GM12878 (cell line): Measurements from ENCODE around the gene PLAAT3. TPM values are rescaled to one million over a fixed set of nuclear protein-coding genes. Genes with fewer than 3 reads are reported as not detected.

ENCODE experiments used
- CHD4 ChIP-seq: fragments of 200-600 bp; sonication (generic); IDR thresholded peaks from 2 replicates; pipeline ENCODE4 v1.6.1; 2016; ENCODE audit warnings: mild to moderate bottlenecking
- CTCF ChIP-seq, 3 experiments: IDR thresholded peaks in 2 of 3; conservative IDR thresholded peaks in 1 of 3; 2 replicates each; pipeline ENCODE4 v1.5.1; 2011; ENCODE audit warnings: low read depth in 3 of 3, low read length in 3 of 3, mild to moderate bottlenecking in 3 of 3, control low read depth in 2 of 3, moderate library complexity in 2 of 3, inconsistent platforms in 1 of 3, mixed read lengths in 1 of 3; ENCODE audit not compliant: control insufficient read depth in 2 of 3, insufficient read depth in 1 of 3; ENCODE audit errors: extremely low read depth in 1 of 3
- EGR1 ChIP-seq, 2 experiments: IDR thresholded peaks; 1 replicate in 1 of 2; 2 replicates in 1 of 2; pipeline ENCODE4 v1.6.1; 2011 to 2012; ENCODE audit warnings: low read depth in 2 of 2, low read length in 2 of 2, borderline replicate concordance in 1 of 2, mild to moderate bottlenecking in 1 of 2, moderate library complexity in 1 of 2
- HDAC6 ChIP-seq: fragments of 200-600 bp; sonication (generic); IDR thresholded peaks from one replicate; pipeline ENCODE4 v1.8.0; 2017; ENCODE audit warnings: antibody characterized with exemption; ENCODE audit not compliant: unreplicated experiment
- KAT2A ChIP-seq: conservative IDR thresholded peaks from 2 replicates; pipeline ENCODE4 v1.6.1; 2011; ENCODE audit warnings: low read depth, low read length; ENCODE audit not compliant: control insufficient read depth
- MLLT1 ChIP-seq: fragments of 450-650 bp; IDR thresholded peaks from 2 replicates; pipeline ENCODE4 v1.6.1; 2016; ENCODE audit warnings: mild to moderate bottlenecking
- NBN ChIP-seq: fragments of 450-650 bp; IDR thresholded peaks from 2 replicates; pipeline ENCODE4 v1.6.1; 2016
- NR2C2 ChIP-seq: IDR thresholded peaks from 2 replicates; pipeline ENCODE4 v1.6.1; 2011; ENCODE audit warnings: borderline replicate concordance, low read depth; ENCODE audit not compliant: control insufficient read depth, insufficient read length
- NRF1 ChIP-seq: conservative IDR thresholded peaks from 2 replicates; pipeline ENCODE4 v1.6.1; 2011; ENCODE audit warnings: mild to moderate bottlenecking, low read depth, low read length, improper control_type of control experiment
- RBBP5 ChIP-seq: fragments of 200-600 bp; sonication (generic); conservative IDR thresholded peaks from 2 replicates; pipeline ENCODE4 v1.6.1; 2016
- TAF1 ChIP-seq: IDR thresholded peaks from 2 replicates; pipeline ENCODE4 v1.6.1; 2011; ENCODE audit warnings: mild to moderate bottlenecking, low read depth, low read length, borderline replicate concordance
- polyA plus RNA-seq, 11 experiments: library from polyadenylated mRNA; depleted of rRNA in 4 of 11; unstranded in 6 of 11; stranded (reverse) in 5 of 11; fragments of >200 nt; fragmentation: Nextera tagmentation in 4 of 11; fragmentation: Illumina TruSeq in 1 of 11; extraction: Ambion mirVana in 4 of 11; extraction: Trizol in 1 of 11; gene quantifications; 1 replicate in 1 of 11; 2 replicates in 10 of 11; pipeline versions ENCODE4 v1.2.1 to v1.2.3, GENCODE V29; 2011 to 2016; ENCODE audit warnings: inconsistent platforms in 2 of 11, missing spikeins in 2 of 11, low read depth in 1 of 11
- total RNA-seq, 4 experiments: library from RNA; depleted of rRNA in 3 of 4; stranded (reverse); fragments of >200 nt in 3 of 4; fragmentation: Illumina TruSeq in 1 of 4; extraction: Trizol in 1 of 4; gene quantifications; 2 replicates each; pipeline versions ENCODE4 v1.2.1 to v1.2.3, GENCODE V29; 2013 to 2021
- TF ChIP-seq, protein P1 (sequence below): IDR thresholded peaks from 2 replicates; pipeline ENCODE4 v1.6.1; 2011; ENCODE audit warnings: borderline replicate concordance, low read depth, mild to moderate bottlenecking, moderate library complexity, low read length; ENCODE audit not compliant: insufficient read depth, poor library complexity, severe bottlenecking
- TF ChIP-seq, protein P2 (sequence below): fragments of 450-650 bp; IDR thresholded peaks from 2 replicates; pipeline ENCODE4 v1.6.1; 2017; ENCODE audit warnings: mild to moderate bottlenecking, moderate library complexity
- TF ChIP-seq, protein P3 (sequence below): fragments of 450-650 bp; IDR thresholded peaks from 2 replicates; pipeline ENCODE4 v1.6.1; 2018; ENCODE audit warnings: mild to moderate bottlenecking, low read depth, moderate library complexity; ENCODE audit not compliant: partially characterized antibody

PLAAT3 gene
- total and polyA plus RNA-seq, 10 of the 15 experiments (the other 5 are each of a cell fraction or from before 2014, with no cell fraction given) = 4.8 to 37.0 (median 14.8) TPM

- TF ChIP-seq, protein P1, sequence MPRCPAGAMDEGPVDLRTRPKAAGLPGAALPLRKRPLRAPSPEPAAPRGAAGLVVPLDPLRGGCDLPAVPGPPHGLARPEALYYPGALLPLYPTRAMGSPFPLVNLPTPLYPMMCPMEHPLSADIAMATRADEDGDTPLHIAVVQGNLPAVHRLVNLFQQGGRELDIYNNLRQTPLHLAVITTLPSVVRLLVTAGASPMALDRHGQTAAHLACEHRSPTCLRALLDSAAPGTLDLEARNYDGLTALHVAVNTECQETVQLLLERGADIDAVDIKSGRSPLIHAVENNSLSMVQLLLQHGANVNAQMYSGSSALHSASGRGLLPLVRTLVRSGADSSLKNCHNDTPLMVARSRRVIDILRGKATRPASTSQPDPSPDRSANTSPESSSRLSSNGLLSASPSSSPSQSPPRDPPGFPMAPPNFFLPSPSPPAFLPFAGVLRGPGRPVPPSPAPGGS = no peak
- TF ChIP-seq, protein P2, sequence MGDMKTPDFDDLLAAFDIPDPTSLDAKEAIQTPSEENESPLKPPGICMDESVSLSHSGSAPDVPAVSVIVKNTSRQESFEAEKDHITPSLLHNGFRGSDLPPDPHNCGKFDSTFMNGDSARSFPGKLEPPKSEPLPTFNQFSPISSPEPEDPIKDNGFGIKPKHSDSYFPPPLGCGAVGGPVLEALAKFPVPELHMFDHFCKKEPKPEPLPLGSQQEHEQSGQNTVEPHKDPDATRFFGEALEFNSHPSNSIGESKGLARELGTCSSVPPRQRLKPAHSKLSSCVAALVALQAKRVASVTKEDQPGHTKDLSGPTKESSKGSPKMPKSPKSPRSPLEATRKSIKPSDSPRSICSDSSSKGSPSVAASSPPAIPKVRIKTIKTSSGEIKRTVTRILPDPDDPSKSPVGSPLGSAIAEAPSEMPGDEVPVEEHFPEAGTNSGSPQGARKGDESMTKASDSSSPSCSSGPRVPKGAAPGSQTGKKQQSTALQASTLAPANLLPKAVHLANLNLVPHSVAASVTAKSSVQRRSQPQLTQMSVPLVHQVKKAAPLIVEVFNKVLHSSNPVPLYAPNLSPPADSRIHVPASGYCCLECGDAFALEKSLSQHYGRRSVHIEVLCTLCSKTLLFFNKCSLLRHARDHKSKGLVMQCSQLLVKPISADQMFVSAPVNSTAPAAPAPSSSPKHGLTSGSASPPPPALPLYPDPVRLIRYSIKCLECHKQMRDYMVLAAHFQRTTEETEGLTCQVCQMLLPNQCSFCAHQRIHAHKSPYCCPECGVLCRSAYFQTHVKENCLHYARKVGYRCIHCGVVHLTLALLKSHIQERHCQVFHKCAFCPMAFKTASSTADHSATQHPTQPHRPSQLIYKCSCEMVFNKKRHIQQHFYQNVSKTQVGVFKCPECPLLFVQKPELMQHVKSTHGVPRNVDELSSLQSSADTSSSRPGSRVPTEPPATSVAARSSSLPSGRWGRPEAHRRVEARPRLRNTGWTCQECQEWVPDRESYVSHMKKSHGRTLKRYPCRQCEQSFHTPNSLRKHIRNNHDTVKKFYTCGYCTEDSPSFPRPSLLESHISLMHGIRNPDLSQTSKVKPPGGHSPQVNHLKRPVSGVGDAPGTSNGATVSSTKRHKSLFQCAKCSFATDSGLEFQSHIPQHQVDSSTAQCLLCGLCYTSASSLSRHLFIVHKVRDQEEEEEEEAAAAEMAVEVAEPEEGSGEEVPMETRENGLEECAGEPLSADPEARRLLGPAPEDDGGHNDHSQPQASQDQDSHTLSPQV = no peak
- no peak for TF ChIP-seq HDAC6
- no peak for TF ChIP-seq CHD4
- TF ChIP-seq MLLT1 = peak; percentile 71; the same call in 1 of the 2 replicates
- no peak for TF ChIP-seq RBBP5
- TF ChIP-seq NRF1 = no peak
- no peak for TF ChIP-seq KAT2A
- TF ChIP-seq TAF1 = no peak
- TF ChIP-seq NR2C2 = no peak
- TF ChIP-seq, protein P3, sequence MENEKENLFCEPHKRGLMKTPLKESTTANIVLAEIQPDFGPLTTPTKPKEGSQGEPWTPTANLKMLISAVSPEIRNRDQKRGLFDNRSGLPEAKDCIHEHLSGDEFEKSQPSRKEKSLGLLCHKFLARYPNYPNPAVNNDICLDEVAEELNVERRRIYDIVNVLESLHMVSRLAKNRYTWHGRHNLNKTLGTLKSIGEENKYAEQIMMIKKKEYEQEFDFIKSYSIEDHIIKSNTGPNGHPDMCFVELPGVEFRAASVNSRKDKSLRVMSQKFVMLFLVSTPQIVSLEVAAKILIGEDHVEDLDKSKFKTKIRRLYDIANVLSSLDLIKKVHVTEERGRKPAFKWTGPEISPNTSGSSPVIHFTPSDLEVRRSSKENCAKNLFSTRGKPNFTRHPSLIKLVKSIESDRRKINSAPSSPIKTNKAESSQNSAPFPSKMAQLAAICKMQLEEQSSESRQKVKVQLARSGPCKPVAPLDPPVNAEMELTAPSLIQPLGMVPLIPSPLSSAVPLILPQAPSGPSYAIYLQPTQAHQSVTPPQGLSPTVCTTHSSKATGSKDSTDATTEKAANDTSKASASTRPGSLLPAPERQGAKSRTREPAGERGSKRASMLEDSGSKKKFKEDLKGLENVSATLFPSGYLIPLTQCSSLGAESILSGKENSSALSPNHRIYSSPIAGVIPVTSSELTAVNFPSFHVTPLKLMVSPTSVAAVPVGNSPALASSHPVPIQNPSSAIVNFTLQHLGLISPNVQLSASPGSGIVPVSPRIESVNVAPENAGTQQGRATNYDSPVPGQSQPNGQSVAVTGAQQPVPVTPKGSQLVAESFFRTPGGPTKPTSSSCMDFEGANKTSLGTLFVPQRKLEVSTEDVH = no peak
- peak; percentile 81 for TF ChIP-seq NBN
- TF ChIP-seq EGR1 (IDR thresholded peaks at IDR 0.05; ENCODE audit: borderline replicate concordance in 1 of 2, low read depth in 2 of 2, low read length in 2 of 2) = no peak
- TF ChIP-seq CTCF (IDR thresholded peaks at IDR 0.05 in 2 of 3, conservative IDR thresholded peaks at IDR 0.05 in 1 of 3; ENCODE audit: control insufficient read depth in 2 of 3, extremely low read depth in 1 of 3, insufficient read depth in 1 of 3, low read depth in 3 of 3, low read length in 3 of 3) = no peak
Observed at GRCh38 chr11:63572026-63572688, 42.1 kb downstream of the PLAAT3 start (continued).
